ENCODE results near the gene FAM120A.

Gene FAM120A

GRCh38 chr9:93595461-93595860, 144.0 kb downstream of the FAM120A start:
- DNase-seq (ENCODE audit: low spot score): no peak

- DNase-seq (ENCODE audit: low spot score): no peak
Observed at GRCh38 chr9:93595861-93596365, 144.4 kb downstream of the FAM120A start.

GRCh38 chr9:93596399-93596798, 144.9 kb downstream of the FAM120A start:
- no peak for DNase-seq (ENCODE audit: low spot score)

GRCh38 chr9:93597142-93597706, 145.7 kb downstream of the FAM120A start:
- no peak for DNase-seq (ENCODE audit: low spot score)

GRCh38 chr9:93597871-93598646, 146.6 kb downstream of the FAM120A start:
- DNase-seq (ENCODE audit: low spot score): no peak

- no peak for DNase-seq (ENCODE audit: low spot score)
Observed at GRCh38 chr9:93598647-93599241, 147.3 kb downstream of the FAM120A start.

- DNase-seq (ENCODE audit: low spot score): no peak
Observed at GRCh38 chr9:93599571-93600403, 148.3 kb downstream of the FAM120A start.

- no peak for DNase-seq (ENCODE audit: low spot score)
Observed at GRCh38 chr9:93600504-93600903, 149.0 kb downstream of the FAM120A start.

GRCh38 chr9:93601063-93601462, 149.6 kb downstream of the FAM120A start:
- no peak for DNase-seq (ENCODE audit: low spot score)

GRCh38 chr9:93601666-93602065, 150.2 kb downstream of the FAM120A start:
- DNase-seq (ENCODE audit: low spot score): no peak

GRCh38 chr9:93603011-93603410, 151.5 kb downstream of the FAM120A start:
- no peak for DNase-seq (ENCODE audit: low spot score)

- DNase-seq (ENCODE audit: low spot score): no peak
Observed at GRCh38 chr9:93603906-93604326, 152.4 kb downstream of the FAM120A start.

- no peak for DNase-seq (ENCODE audit: low spot score)
Observed at GRCh38 chr9:93606187-93606586, 154.7 kb downstream of the FAM120A start.

- no peak for DNase-seq (ENCODE audit: low spot score)
Observed at GRCh38 chr9:93610206-93610605, 158.7 kb downstream of the FAM120A start.

- DNase-seq (ENCODE audit: low spot score): no peak
Observed at GRCh38 chr9:93612052-93612795, 160.7 kb downstream of the FAM120A start.

GRCh38 chr9:93612796-93613154, 161.3 kb downstream of the FAM120A start:
- DNase-seq (ENCODE audit: low spot score): no peak

- DNase-seq (ENCODE audit: low spot score): no peak
Observed at GRCh38 chr9:93613174-93613573, 161.7 kb downstream of the FAM120A start.

- DNase-seq (ENCODE audit: low spot score): no peak
Observed at GRCh38 chr9:93613791-93614190, 162.3 kb downstream of the FAM120A start.

GRCh38 chr9:93614830-93615468, 163.5 kb downstream of the FAM120A start:
- no peak for DNase-seq (ENCODE audit: low spot score)
